Measurements from ENCODE around the gene S100A14.

The S100A14 gene

DNA sequence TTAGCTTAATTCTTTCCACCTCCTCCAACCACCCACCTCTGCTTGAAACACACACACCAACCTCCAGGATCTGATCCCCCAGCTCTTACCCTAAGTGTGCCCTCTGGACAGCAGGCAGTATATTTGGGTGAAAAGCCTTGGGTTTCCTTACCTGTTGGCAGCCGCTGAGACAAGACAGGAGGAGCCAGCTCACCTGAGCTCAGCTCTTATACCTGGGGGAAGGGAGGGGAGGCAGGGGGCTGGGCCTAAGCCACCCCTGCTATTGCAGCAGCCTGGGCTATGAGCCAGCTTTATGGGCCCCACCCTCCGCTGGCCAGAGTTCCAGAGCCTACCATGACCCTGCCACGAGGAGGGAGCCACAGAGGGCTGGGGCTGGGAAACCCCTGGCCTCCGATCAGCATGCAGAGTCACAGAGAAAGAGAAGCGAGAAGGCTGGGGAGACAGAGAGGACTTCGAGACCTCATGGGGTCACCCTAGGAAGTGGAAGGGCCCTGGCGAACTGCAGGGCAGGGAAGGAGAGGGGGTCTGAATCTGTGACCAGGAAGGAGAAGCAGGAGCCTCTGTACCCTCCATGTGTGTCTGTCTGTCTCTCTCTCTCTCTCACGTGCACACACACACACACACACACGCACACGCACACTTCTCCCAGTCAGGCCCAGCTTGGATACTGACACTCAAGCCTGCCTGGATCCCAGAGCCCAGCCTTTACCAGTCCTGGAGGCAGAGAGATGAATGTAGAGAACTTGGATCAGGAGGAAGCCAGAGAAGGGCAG lies at the start of gene S100A14:
S100A14 (minus strand) TSS at position 182 of the 773 bp plus-strand sequence. CDS start 467 bp downstream, outside the sequence.
- peak within 1 kb of the TSS in 3 of 5 donors; percentile 5 to 43 (median 26) for H3K9ac ChIP-seq (ENCODE audit: low read length in 5 of 5)
- H3K27me3 ChIP-seq (ENCODE audit: control insufficient read depth in 5 of 5, insufficient read depth in 4 of 5, low read length in 5 of 5) = no peaks in the 10 kb centered on the region
- H3K4me1 ChIP-seq (ENCODE audit: control insufficient read depth in 5 of 5, insufficient read depth in 5 of 5, low read length in 5 of 5) = peaks cover 5 to 43% (median 27%) of the 10 kb centered on the region in 5 donors
- H3K4me3 ChIP-seq (ENCODE audit: low read depth in 1 of 5, low read length in 5 of 5) = no peak within 1 kb of the TSS
- no peaks in the 10 kb centered on the region for H3K9me3 ChIP-seq (ENCODE audit: control insufficient read depth in 5 of 5, low read length in 5 of 5)
- H3K36me3 ChIP-seq (ENCODE audit: control insufficient read depth in 5 of 5, insufficient read depth in 5 of 5, low read length in 5 of 5) = peaks cover 0 to 24% (median 15%) of the 10 kb centered on the region in 5 donors
- H3K27ac ChIP-seq (ENCODE audit: low read depth, low read length) = peak within 1 kb of the TSS; percentile 72

DNA sequence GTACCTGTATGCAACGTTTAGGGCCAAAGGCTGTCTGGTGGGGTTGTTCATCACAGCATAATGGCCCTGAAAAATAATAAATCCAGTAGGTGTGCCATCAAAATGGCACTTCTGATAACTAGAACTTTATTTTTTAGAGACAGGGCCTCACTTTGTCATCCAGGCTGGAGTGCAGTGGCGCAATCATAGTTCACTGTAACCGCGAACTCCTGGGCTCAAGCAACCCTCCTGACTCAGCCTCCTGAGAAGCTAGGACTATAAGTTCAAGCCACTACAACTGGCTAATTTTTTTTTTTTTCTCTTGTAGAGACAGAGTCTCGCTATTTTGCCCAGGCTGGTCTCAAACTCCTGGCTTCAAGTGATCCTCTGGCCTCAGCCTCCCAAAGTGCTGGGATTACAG lies 47.1 kb upstream of the S100A14 start:
- H3K9me3 ChIP-seq (ENCODE audit: control insufficient read depth in 5 of 5, low read length in 5 of 5) = no peaks in the 10 kb centered on the region
- H3K4me1 ChIP-seq (ENCODE audit: control insufficient read depth in 5 of 5, insufficient read depth in 5 of 5, low read length in 5 of 5) = peaks cover 5 to 15% (median 12%) of the 10 kb centered on the region in 5 donors
- peaks cover 47 to 77% (median 71%) of the 10 kb centered on the region in 5 donors for H3K36me3 ChIP-seq (ENCODE audit: control insufficient read depth in 5 of 5, insufficient read depth in 5 of 5, low read length in 5 of 5)
- H3K4me3 ChIP-seq (ENCODE audit: low read depth in 1 of 5, low read length in 5 of 5) = no peak overlapping the region
- H3K9ac ChIP-seq (ENCODE audit: low read length in 5 of 5) = no peak overlapping the region
- no peak overlapping the region for H3K27ac ChIP-seq (ENCODE audit: low read depth, low read length)
- no peaks in the 10 kb centered on the region for H3K27me3 ChIP-seq (ENCODE audit: control insufficient read depth in 5 of 5, insufficient read depth in 4 of 5, low read length in 5 of 5)

DNA sequence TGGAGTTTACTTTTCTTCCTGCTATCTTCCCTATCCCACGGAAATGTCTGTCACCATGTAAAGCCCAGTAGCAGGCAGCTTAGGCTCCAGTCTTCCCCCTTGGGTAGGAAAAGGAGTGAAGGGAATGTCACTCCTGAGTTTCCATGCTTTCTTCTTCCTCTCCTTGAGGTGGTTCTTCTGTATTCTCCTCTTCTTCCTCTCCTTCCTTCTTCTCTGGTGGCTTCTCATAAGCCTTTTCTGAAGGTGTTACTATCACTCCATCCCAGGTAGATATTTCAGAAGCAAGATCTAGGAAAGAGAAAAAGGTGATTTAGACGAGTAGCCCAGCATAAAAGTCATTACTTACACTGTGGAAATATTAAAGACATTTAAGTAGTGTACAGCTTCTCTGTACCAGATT lies 46.1 kb upstream of the S100A14 start:
- peaks cover 38 to 68% (median 61%) of the 10 kb centered on the region in 5 donors for H3K36me3 ChIP-seq (ENCODE audit: control insufficient read depth in 5 of 5, insufficient read depth in 5 of 5, low read length in 5 of 5)
- no peaks in the 10 kb centered on the region for H3K27me3 ChIP-seq (ENCODE audit: control insufficient read depth in 5 of 5, insufficient read depth in 4 of 5, low read length in 5 of 5)
- H3K4me1 ChIP-seq (ENCODE audit: control insufficient read depth in 5 of 5, insufficient read depth in 5 of 5, low read length in 5 of 5) = peaks cover 5 to 19% (median 12%) of the 10 kb centered on the region in 5 donors
- H3K9ac ChIP-seq (ENCODE audit: low read length in 5 of 5) = no peak overlapping the region
- no peaks in the 10 kb centered on the region for H3K9me3 ChIP-seq (ENCODE audit: control insufficient read depth in 5 of 5, low read length in 5 of 5)
- no peak overlapping the region for H3K27ac ChIP-seq (ENCODE audit: low read depth, low read length)
- no peak overlapping the region for H3K4me3 ChIP-seq (ENCODE audit: low read depth in 1 of 5, low read length in 5 of 5)

DNA sequence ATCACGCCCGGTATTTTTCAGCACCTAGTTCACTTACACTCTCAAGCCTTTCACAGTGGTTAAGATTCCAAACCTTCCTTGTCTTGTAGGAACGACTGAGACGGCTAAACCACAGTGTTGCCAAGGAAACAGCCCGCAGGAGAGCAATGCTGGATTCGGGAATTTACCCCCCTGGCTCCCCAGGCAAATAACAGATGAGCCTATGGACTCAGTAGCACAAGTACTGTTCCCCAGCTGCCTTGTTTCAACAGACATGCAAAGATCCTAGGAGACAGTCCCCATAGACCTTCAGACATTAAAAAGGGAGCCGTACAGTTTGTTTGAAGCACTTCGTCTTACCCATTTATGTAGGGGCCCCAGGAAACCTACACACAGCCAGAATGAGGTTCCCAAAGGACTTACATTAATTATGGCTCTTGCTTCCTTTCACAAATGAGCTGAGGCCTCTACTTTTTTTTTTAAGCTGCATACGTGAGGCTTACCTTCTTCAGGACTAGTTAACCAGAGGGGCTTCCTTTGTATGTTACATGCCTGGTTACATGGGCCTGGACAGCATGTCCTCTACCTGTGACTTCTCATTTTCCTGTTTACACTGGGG lies 45.1 kb upstream of the S100A14 start:
- Histone ChIP-seq H3K27ac (ENCODE audit: low read depth, low read length) (peak overlapping the region; percentile 40), H3K4me1 (ENCODE audit: control insufficient read depth in 5 of 5, insufficient read depth in 5 of 5, low read length in 5 of 5) (peaks cover 5 to 19% (median 12%) of the 10 kb centered on the region in 5 donors), H3K9ac (ENCODE audit: low read length in 5 of 5) (peak overlapping the region in 1 of 5 donors; percentile 60), H3K27me3 (ENCODE audit: control insufficient read depth in 5 of 5, insufficient read depth in 4 of 5, low read length in 5 of 5) (no peaks in the 10 kb centered on the region), H3K36me3 (ENCODE audit: control insufficient read depth in 5 of 5, insufficient read depth in 5 of 5, low read length in 5 of 5) (peaks cover 38 to 57% (median 51%) of the 10 kb centered on the region in 5 donors), H3K4me3 (ENCODE audit: low read depth in 1 of 5, low read length in 5 of 5) (no peak overlapping the region), H3K9me3 (ENCODE audit: control insufficient read depth in 5 of 5, low read length in 5 of 5) (no peaks in the 10 kb centered on the region)

DNA sequence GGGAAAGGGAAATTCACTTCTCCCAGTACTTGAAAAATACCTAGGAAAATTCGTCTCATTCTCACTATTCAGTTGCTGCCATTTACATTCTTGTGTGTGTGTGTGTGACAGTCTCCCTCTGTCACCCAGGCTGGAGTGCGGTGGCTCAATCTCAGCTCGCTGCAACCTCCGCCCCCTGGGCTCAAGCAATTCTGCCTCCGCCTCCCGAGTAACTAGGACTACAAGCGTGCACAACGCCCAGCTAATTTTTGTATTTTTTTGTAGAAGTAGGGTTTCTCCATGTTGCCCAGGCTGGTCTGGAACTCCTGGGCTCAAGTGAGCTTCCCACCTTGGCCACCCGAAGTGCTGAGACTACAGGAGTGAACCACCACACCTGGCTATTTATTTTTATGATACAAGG lies 43.5 kb upstream of the S100A14 start:
- H3K9me3 ChIP-seq (ENCODE audit: control insufficient read depth in 5 of 5, low read length in 5 of 5) = no peaks in the 10 kb centered on the region
- H3K9ac ChIP-seq (ENCODE audit: low read length in 5 of 5) = peak overlapping the region; percentile 83 to 94 (median 90)
- peaks cover 27 to 42% (median 36%) of the 10 kb centered on the region in 5 donors for H3K36me3 ChIP-seq (ENCODE audit: control insufficient read depth in 5 of 5, insufficient read depth in 5 of 5, low read length in 5 of 5)
- H3K4me1 ChIP-seq (ENCODE audit: control insufficient read depth in 5 of 5, insufficient read depth in 5 of 5, low read length in 5 of 5) = peaks cover 5 to 19% (median 12%) of the 10 kb centered on the region in 5 donors
- H3K27me3 ChIP-seq (ENCODE audit: control insufficient read depth in 5 of 5, insufficient read depth in 4 of 5, low read length in 5 of 5) = no peaks in the 10 kb centered on the region
- H3K4me3 ChIP-seq (ENCODE audit: low read depth in 1 of 5, low read length in 5 of 5) = peak overlapping the region in 4 of 5 donors; percentile 77 to 92 (median 88)
- peak overlapping the region; percentile 90 for H3K27ac ChIP-seq (ENCODE audit: low read depth, low read length)

DNA sequence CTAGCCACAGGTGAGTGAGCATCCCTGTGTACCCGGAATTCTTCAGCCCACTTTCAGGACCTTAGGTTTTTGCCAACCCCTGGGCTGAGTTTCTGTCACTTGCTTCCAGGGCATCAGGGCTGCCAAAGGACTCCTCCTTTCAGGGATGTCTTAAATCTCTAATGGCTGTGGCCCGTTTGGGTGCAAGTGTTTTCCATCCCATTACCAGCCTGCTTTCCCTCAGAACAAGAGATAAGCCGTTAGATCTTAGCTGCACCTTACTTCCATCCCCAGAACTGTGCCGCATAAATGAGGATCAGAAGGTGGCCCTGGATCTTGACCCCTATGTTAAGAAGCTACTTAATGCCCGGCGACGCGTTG lies 43.0 kb upstream of the S100A14 start:
- Histone ChIP-seq H3K27me3 (ENCODE audit: control insufficient read depth in 5 of 5, insufficient read depth in 4 of 5, low read length in 5 of 5) (no peaks in the 10 kb centered on the region), H3K9ac (ENCODE audit: low read length in 5 of 5) (peak overlapping the region; percentile 83 to 94 (median 90)), H3K4me3 (ENCODE audit: low read depth in 1 of 5, low read length in 5 of 5) (peak overlapping the region; percentile 77 to 92 (median 85)), H3K9me3 (ENCODE audit: control insufficient read depth in 5 of 5, low read length in 5 of 5) (no peaks in the 10 kb centered on the region), H3K4me1 (ENCODE audit: control insufficient read depth in 5 of 5, insufficient read depth in 5 of 5, low read length in 5 of 5) (peaks cover 5 to 19% (median 12%) of the 10 kb centered on the region in 5 donors), H3K27ac (ENCODE audit: low read depth, low read length) (peak overlapping the region; percentile 90), H3K36me3 (ENCODE audit: control insufficient read depth in 5 of 5, insufficient read depth in 5 of 5, low read length in 5 of 5) (peaks cover 27 to 37% (median 31%) of the 10 kb centered on the region in 5 donors)

DNA sequence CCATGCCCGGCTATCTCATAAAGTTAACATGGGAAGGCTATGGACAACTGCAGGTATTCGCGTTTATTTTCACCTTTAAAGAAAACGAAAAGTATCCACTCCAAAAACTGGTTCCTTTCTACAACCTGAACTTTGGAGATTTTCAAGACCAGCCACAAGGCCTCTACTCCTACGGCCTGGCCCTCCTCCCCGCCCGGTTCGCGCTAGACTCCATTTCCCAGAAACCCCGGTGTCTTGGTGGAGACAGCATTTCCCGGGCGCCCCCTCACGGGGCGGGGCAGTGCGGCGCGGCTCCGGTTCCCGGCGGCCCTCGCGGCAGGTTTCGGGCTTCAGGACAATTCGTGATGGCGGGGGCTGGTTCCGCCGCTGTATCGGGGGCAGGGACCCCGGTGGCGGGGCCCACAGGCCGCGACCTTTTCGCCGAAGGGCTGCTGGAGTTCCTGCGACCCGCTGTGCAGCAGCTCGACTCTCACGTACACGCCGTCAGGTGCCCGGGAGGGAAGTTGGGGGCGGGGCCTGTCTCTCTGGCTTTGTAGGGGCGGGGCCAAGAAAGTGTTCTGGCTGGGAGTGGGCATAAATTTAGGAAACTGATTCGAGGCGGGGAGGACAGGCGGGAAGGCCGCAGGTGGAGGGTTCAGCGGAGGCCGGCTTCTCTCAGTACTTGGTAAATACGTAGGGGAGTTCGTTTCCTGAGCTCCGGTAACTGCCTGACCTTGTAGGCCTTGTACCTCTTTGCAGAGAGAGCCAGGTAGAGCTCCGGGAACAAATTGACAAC lies 42.5 kb upstream of the S100A14 start, which contains the start of gene SNAPIN:
SNAPIN (plus strand) TSS at position 304 of the 775 bp plus-strand sequence; CDS start at position 345, 41 bp downstream.
- Histone ChIP-seq H3K27ac (ENCODE audit: low read depth, low read length) (peak within 1 kb of the TSS; percentile 90), H3K36me3 (ENCODE audit: control insufficient read depth in 5 of 5, insufficient read depth in 5 of 5, low read length in 5 of 5) (peaks cover 21 to 31% (median 26%) of the 10 kb centered on the region in 5 donors), H3K27me3 (ENCODE audit: control insufficient read depth in 5 of 5, insufficient read depth in 4 of 5, low read length in 5 of 5) (no peaks in the 10 kb centered on the region), H3K9ac (ENCODE audit: low read length in 5 of 5) (peak within 1 kb of the TSS; percentile 83 to 94 (median 90)), H3K9me3 (ENCODE audit: control insufficient read depth in 5 of 5, low read length in 5 of 5) (no peaks in the 10 kb centered on the region), H3K4me1 (ENCODE audit: control insufficient read depth in 5 of 5, insufficient read depth in 5 of 5, low read length in 5 of 5) (peaks cover 5 to 20% (median 12%) of the 10 kb centered on the region in 5 donors), H3K4me3 (ENCODE audit: low read depth in 1 of 5, low read length in 5 of 5) (peak within 1 kb of the TSS; percentile 77 to 92 (median 85))

DNA sequence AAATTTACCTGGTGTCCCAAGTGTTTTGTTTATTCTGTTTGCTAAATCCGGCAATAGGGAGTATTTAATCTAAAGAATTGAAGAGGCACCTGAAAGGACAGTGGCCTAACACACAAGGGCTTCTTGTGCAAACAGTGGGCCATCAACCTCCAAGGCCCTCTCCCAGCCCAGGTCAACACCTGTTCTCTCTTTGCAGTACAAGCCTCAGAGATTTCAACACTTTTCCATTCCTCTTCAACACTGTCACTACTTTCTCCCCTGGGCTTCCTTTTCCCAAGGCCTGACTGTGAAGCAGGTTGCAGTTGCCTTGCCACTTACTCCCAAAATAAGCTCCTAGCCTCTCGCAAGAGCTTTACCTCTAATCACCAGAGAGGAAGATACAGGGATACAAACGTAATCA lies 39.2 kb upstream of the S100A14 start:
- H3K9ac ChIP-seq (ENCODE audit: low read length in 5 of 5) = no peak overlapping the region
- H3K9me3 ChIP-seq (ENCODE audit: control insufficient read depth in 5 of 5, low read length in 5 of 5) = no peaks in the 10 kb centered on the region
- H3K4me3 ChIP-seq (ENCODE audit: low read depth in 1 of 5, low read length in 5 of 5) = no peak overlapping the region
- no peaks in the 10 kb centered on the region for H3K27me3 ChIP-seq (ENCODE audit: control insufficient read depth in 5 of 5, insufficient read depth in 4 of 5, low read length in 5 of 5)
- peaks cover 5 to 37% (median 22%) of the 10 kb centered on the region in 5 donors for H3K4me1 ChIP-seq (ENCODE audit: control insufficient read depth in 5 of 5, insufficient read depth in 5 of 5, low read length in 5 of 5)
- H3K27ac ChIP-seq (ENCODE audit: low read depth, low read length) = no peak overlapping the region
- H3K36me3 ChIP-seq (ENCODE audit: control insufficient read depth in 5 of 5, insufficient read depth in 5 of 5, low read length in 5 of 5) = no peaks in the 10 kb centered on the region

DNA sequence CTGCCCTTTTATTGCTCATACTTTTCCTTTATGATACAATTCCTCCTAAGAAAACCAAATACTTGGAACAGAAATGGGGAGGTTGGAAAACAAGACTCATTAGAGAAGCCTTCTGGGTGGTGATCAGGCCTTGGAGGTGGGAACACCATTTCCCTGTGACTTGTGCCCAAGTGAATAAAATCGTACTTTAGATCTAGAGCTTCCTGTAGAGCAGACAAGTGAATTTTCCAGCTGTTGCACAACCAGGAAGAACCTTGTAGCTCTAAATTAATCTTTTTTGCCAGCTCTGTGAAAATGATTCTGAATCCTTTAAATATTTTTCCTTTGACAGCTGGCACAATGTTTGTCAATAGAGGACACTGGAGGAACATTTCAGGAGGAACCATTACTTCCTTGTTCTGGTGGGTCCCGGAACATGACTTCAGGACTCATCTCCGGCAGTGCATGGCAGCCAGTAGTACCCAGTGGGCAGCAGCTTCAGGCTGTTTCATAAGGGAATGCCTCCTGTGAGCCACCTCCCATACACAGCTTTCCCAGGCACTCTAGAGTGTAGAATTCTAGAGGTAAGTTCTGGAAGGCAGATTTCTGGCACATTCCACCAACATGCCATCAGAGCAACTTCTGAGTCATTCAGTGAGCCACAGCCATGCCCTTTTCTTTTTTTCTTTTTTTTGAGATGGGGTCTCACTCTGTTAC lies 36.8 kb upstream of the S100A14 start:
- H3K27ac ChIP-seq (ENCODE audit: low read depth, low read length) = peak overlapping the region; percentile 79

More for the DNA sequence above, 36.8 kb upstream of the S100A14 start:
- H3K9me3 ChIP-seq (ENCODE audit: control insufficient read depth in 5 of 5, low read length in 5 of 5) = no peaks in the 10 kb centered on the region
- H3K4me1 ChIP-seq (ENCODE audit: control insufficient read depth in 5 of 5, insufficient read depth in 5 of 5, low read length in 5 of 5) = peaks cover 3 to 36% (median 26%) of the 10 kb centered on the region in 5 donors
- H3K9ac ChIP-seq (ENCODE audit: low read length in 5 of 5) = peak overlapping the region in 2 of 5 donors; percentile 62 to 68
- H3K4me3 ChIP-seq (ENCODE audit: low read depth in 1 of 5, low read length in 5 of 5) = peak overlapping the region in 2 of 5 donors; percentile 29
- H3K36me3 ChIP-seq (ENCODE audit: control insufficient read depth in 5 of 5, insufficient read depth in 5 of 5, low read length in 5 of 5) = no peaks in the 10 kb centered on the region
- no peaks in the 10 kb centered on the region for H3K27me3 ChIP-seq (ENCODE audit: control insufficient read depth in 5 of 5, insufficient read depth in 4 of 5, low read length in 5 of 5)
